GF-D8 (cell line): ENCODE measurements around the gene MYOM1.
A peak's percentile ranks its signal among the peaks of the same experiment; 100 is the strongest.
"Not testable (repeated sequence)": the region's sequence is repeated elsewhere in the genome, so short reads cannot be mapped to it uniquely, and the experiment has no call there.

Experiments
- DNase-seq: peaks from one replicate; lab custom pipeline; 2025; lab: John Stamatoyannopoulos, UW

MYOM1 gene

DNA sequence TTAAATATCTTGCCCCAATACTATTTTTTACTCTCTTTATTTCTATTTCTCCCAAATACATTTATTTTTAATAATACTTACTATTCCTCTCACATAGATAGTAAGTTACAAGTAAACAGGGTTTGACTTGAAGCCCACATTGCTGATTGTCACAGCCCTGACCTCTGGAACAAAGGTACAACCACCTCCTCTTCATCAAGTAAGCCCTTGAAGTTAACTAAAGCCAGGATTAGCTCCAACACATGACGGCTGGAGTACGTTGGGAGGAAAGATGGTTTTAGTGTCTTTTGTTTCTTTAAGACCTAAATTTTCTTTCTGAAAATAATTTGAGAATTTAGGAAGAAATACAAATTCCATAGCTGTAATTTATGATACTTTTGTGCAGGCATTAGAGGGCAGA, 949 bp downstream of the MYOM1 start:
- DNase-seq = no peak

DNA sequence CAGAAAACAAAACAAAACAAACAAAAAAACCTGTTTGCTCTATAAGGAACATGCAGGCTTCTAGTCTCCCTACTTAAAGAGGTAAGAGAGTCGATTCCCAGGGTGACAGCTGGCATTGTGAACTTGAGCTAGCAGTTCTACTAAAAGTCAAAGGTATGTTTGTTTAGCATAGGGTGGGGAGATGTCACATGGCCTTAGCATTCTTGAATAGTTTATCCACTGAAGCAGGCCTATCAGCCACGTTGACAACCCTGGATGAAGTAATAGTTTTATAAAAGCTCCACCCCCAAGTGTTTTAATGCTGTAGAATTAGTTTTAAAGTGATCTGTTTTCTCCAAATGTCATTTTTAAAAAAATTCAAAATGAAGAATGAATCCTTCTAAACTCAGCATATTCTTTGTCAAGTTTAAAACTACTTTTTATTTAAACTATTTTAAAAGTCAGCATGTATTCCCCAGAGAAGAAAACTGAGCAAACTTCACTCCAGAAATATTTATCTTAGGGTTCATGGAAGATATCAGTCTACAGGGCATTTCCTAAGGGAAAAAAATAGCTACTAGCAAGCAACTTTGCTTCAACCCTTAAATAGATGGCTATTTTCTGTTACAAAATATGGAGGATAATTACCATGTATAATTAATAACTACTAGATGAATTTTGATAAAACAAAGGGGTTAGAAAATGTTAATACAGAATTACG, 1.7 kb downstream of the MYOM1 start:
- DNase-seq = no peak

DNA sequence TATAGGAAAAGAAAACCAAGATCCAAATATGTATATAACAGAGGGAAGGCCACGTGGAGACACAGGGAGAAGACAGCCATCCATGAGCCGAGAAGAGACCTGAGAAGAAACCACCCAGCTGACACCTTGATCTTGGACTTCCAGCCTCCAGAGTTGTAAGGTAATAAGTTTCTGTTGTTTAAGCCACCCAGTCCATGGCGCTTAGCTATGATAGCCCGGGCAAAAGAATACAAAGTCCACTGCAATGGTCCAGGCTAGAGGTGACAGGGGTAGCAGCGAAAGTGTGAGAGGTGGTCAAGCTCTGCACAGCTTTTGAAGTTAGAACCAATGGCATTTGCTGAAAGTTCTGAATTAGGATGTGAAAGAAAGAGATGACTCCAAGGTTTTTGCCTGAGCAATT, 2.8 kb downstream of the MYOM1 start:
- no peak for DNase-seq

DNA sequence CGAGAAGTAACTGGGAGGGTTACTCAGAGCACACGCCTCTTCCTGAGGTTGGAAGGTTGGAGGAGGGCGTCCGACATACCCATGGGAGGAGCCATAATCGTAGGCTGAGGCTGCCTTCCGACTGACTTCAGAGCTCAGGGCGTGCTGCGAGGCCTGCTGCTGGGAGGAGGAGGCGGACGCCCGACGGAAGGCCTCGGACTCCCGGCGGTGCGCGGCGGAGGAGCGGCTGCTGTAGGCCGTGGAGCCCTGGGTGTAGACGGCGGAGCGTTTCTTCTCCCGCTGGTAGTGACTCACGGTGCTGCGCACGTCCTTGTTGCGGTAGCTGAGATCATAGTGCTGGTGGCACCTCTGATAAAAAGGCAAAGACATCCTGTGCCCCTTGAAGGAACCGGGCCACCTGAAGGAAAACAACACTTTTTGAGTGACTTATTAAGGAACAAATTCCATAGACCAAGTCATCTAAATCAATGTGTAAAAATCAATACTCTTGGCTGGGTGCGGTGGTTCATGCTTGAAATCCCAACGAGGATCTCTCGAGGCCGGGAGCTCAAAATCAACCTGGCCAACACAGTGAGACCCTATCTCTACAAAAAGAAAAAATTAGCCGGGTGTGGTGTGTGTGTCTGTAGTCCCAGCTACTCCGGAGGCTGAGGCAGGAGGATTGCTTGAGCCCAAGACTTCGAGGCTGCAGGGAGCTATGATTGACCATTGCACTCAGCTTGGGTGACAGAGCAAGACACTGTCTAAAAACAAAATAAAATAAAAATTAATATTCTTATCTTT, 4.7 kb downstream of the MYOM1 start:
- no peak for DNase-seq

DNA sequence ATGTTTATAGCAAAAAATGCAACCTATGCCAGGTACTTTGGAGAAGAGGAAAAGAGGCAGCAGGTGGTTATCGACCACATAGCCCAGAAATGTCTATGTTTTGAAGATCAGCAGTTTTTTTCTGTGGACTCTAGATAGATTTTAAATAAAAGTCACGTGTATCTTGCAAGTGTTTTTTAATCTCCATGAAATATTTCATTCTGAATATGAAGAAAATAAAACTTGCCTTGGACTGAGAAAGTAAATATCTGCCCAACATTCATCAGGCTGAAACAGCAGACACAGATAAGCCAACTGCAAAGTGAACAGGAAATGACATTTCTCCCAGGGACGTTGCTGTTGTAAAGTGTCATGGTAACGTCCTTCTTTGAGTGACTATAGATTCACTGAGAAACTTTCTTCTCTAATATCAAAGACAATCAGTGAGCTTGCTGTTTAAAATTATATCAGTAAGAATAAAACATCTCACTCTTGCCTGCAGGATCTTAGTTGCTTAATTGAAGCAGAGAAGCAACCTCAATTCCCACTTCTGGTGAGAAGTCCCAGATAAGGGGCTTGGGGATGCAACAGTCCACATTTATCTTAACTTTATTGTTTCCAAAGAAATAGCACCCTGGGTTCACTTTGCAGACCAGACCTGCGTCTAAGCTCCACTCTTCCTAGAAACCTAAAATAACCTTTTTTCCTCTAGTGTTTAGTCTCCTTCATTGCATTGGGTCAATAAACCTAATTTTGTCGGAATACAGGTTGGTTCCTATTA, 6.3 kb downstream of the MYOM1 start:
- peak; percentile 2 for DNase-seq

DNA sequence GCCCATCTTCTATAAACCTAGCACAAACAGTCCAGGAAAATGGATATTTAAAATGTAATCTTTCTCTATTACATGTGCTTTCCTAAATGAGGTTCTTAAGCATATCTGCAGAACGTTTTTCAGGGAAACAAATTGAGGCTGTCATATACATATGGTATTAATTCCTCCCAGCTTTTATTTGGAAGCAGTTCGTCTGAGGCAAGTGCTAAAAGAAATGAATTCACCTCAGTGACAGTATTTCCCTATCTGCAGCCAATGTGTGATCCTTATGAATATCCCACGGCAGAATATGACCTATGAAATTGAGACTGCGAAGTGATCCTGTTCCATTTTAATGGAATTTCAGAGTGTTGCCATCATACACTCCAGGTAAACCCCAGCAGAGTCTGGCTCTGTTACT, 7.1 kb downstream of the MYOM1 start:
- no peak for DNase-seq

DNA sequence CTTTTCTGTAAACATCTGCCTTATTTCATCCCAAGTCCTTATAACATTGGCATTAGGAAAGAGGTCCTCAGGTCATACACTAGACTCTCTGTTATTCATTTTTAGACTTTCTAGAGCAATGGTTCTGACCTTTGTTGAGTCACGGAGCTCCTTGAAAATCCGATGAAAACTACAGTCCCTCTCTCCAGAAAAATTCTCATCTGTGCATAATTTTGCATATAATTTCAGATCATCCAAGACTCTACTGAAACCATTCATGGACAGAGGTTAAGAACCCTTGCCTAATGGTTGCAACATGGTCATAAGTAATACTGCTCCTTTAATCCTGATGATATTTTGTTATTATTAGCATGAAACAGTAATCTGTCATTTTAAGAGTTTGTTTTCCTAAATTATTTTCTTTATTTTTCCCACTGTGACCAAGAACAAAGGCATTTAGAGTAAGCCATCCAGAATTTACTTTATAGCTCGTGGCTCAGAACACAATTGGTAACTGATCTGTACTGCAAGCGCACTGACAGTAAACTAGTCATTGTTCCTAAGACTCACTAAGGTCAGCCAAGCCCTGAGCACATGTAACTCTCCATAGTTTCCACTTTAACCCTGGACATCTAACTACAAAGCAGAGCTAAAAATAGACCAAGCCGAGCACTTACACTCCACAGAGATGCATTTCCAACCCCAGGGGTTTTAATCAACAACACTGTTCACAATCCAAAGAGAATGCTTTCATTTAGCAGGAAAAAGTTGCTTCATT, 8.4 kb downstream of the MYOM1 start:
- DNase-seq = no peak

DNA sequence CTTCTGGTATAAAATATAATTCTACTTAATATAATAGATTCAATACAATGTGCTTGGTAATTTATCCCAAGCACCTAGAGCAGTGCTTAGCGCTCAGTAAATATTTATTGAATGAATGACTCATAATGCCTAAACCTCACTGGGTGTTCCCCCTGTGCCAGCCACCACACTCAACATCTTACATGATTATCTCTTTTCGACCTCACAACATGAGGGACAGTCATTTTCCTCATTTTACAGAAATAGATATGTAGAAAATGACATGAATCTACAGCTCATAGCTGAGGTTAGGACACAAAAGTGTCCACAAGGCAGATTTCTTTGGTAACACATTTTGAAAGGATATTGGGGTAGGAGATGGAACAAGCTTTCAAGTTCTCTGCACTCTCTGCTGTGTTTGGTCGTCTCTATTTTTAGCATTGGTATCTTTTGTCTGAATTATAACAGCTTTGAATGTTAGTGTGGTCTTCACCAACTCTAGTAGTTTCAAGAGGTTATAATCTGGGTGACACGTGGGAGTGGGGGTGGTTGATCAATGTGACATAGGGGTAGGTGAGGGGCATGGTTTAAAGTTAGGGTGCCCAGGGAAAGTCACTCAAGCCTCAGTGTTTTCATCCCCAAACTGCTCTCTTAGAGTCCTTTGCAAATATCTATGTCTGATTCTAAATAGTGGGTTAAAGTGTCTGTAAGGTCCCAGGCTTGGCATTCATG, 9.8 kb downstream of the MYOM1 start:
- no peak for DNase-seq

DNA sequence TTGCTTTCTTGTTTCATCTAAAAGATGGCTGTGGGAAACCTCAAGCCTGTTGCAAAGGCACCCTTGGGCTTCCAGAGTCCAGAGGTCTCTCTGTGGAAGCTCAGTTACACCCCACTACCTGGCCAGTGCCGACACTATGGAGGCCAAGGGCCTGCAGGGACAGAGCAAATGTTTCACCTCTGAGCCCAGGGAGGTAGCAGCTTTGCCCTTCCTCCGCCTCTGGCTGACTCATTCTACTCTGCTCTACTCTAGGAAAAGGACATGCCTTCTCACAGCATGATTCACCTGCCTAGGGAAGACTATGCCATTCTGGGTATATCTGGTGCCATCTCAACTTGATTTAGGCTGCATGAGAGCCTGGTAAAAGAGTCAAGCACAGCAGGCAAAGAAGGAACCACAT, 12.2 kb downstream of the MYOM1 start:
- no peak for DNase-seq

DNA sequence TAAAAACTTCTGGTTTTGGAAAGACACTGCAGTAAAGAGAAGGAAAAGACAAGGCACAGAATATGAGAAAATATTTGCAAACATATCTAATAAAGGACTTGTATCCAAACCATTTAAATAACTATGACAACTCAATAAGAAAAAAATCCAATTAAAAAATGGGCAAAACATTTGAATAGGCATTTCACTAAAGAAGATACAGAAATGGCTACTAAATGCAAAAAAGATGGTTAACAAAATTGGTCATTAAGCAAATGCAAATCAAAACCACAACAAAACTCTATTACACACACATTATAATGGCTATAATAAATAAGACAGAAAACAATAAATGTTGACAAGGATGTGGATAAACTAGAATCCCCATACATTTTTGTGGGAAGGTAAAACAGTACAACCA, 14.5 kb downstream of the MYOM1 start:
- no peak for DNase-seq

DNA sequence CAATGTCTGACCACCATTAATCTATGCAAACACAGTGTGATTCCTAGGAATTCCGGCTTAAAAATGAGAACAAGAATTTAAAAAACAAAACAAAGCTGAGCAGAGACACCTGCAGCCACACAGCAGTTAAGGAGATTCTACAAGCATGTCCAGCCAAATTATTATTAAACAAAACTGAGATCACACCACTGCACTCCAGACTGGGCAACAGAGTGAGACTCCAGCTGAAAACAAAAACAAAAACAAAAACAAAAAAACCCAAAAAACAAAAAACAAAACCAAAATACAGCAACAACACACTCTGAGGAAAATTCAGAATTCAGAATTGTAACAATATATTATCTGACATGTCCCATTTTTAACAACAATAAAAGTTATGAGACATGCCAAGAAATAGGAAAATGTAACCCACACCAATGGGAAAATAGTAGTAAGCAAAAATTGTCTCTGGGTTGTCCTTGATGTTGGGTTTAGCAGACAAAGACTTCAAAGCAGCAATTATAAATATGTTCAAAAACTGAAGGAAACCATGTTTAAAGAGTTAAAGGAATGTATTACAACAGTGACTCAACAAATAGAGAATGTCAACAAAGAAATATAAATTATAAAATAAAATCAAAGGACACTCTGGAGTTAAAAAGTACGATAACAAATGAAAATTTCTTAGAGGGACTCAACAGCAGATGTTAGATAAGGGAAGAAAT, 19.7 kb downstream of the MYOM1 start:
- no peak for DNase-seq

DNA sequence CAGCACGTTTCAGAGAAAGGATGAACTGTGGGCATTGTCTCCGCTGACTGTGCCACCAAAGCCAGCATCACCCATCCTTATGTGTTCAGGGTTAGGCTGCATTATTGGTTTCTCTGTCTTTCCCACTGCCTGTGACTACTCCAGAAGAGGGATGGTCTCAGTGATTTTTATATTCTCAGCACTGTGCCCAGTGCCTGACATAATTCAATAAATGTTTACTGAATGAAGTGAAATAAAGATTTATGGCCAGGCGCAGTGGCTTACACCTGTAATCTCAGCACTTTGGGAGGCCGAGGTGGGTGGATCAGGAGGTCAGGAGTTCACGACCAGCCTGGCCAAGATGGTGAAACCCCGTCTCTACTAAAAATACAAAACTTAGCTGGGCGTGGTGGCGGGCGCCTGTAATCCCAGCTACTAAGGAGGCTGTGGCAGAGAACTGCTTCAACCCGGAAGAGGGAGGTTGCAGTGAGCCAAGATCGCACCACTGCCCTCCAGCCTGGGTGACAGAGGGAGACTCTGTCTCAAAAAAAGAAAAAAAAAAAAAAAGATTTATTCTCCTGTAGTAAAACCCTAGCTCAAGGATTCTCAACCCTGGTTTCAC, 21.4 kb downstream of the MYOM1 start:
- DNase-seq = not testable (repeated sequence)

DNA sequence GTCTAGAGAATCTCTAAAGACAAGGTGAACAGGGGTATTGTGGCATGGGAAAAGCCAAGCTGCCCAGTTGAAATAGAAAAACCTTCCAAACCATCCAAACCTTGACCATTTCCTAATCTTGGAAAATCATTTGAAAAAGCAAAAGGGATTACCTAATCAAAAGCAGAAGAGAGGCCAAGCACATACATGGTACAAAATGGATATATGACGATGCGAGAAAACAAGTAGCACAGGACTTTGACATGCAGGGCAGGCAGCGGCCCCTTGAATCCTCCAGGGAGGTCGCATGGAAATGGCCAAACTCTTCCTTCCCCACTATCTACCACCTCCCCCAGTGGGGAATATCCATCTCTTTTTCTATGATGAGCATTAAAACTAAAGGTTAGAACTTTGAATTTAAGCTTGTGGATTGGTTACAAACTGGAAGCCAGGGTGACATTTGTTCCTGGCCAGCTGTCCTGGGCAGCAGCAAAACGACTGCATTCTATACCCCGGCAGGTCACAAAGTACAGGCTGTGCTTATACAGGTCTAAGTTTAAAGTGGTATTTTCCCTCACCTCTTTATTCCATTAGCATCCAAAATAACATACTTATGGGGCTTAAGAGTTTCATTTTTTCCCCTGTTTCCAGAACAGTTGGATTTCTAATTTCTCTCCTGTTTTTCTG, 24.7 kb downstream of the MYOM1 start:
- no peak for DNase-seq

DNA sequence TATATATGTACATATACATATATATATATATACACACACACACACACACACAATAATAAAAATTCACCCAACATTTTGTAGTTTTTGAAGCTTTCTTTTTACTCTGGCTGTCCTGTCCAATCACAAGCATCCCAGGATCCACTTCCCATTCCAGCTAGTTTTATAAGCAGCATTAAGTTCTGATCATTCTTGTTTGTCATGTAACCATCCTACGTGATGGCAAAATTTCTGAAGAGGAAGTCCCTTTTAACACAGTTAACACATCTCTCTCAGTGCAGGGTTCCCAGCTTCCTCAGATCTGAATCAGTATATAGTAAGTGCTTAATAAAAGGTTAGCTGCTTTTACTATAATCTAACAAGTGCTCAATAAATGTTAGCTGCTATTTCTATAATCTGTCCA, 26.4 kb downstream of the MYOM1 start:
- no peak for DNase-seq

DNA sequence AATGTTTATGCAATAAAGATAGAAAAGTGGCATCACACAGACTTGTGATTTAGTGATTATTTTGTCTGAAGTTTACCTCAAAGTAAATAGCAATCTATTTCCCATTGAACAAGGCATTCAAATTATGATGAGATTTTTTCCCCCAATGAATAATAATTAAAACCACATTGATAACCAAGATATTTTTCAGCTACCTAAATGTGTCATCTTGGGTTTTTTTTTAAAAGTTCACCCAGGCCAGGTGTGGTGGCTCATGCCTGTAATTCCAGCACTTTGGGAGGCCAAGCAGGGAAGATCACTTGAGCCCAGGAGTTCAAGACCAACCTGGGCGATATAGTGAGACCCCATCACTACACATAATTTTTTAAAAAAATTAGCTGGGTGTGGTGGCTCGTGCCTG, 27.0 kb downstream of the MYOM1 start:
- DNase-seq = no peak

DNA sequence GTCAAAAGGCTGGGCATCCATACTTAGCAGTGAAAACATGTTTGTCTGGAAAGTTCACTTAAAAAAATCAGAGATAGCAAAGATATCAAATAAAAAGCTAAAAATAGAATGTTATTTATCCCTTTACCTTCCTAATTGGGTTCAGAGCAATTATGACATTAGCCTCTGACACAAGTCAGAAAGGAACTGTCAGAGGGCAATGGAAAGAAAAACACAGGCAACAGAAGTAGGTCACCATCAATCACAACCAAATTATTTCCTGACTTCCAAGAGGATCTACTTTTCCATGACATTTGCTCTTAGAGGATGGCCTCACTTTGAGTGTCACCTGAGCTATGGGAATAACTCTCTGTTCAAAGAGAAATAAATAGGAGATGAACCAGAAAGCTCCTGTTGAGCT, 27.5 kb downstream of the MYOM1 start:
- no peak for DNase-seq

DNA sequence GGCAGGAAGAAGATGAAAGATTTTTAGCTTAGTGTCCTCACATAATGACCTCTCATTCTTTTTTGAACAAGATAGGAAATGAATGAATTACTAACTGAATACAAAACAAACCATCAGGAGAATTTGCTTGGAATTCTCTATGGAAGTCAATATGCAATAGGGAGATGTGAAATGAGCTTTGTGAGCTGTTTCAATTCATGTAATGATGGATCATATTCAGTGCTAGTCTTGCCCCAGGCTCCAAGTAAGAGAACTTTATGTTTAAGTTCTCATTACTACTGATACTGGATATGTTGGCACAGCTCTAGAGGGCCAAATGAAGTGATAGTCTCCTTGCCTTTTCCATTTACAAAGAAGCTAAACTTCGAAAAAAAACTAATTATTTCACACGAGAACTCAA, 29.2 kb downstream of the MYOM1 start:
- no peak for DNase-seq

DNA sequence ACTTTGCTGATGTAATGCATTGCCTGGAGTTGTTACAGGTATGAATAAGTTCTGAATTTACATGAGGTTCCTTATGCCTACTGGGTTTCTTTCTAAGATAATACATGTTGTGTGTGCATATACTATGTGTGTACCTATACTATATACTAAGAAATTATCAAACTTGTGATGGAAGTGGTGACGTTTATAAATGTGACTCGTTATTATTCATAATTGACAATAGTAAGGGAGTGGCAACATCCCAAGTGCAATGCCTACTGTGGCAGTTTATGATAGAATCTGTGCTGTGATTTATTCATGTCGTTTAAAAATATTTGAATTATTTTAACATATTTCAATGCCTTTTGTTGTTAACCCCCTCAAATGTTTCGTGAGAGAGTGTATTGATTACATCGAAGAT, 29.9 kb downstream of the MYOM1 start:
- DNase-seq = no peak

DNA sequence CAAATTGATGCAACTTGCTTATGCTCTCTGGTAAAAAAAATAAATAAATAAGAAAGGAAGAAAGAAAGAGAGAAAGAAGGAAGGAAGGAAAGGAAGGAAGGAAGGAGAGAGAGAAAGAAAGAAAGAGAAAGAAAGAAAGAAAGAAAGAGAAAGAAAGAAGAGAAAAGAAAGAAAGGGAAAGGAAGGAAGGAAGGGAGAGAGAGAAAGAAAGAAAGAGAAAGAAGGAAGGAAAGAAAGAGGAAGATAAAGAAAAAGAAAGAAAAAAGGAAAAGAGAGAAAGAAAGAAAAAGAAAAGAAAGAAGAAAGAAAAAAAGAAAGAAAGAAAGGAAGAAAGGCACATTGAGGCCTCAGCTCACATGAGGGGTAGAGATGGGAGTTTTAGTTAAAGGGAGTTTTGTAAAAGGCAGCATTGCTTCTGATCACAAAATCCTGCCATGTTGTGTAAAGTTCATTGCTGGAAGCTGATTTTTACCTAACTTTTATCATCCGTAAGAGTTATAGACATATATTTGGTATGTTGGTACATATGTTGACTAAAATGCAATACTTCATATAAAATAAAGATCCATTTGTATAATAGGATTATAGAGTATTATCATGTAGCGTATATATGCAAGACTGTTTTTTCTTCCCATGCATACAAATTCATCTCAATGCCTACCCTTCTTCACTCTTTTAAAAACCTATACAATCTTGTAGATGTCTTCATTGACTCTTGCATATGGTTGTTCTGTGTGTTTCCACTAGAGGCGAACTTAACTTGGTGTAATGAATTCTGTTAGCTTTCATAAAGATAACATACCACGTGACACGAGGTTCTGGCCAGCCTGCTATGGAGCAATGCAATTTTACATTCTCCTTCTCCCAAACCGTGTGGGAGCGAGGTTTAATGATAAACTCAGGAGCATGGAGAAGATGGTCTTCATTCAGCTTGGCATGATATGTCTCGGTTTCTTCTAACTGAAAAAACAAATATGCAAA, 32.8 kb downstream of the MYOM1 start:
- DNase-seq = no peak
